Hepatocyte (in vitro differentiated cells): Measurements from ENCODE around the gene P4HB.
A peak's percentile ranks its signal among the peaks of the same experiment; 100 is the strongest.

Source experiments
- EZH2 ChIP-seq: fragments of 200-600 bp; sonication (generic); IDR thresholded peaks from 2 replicates; pipeline ENCODE4 v1.6.1; 2016; ENCODE audit warnings: antibody characterized with exemption, mild to moderate bottlenecking, borderline replicate concordance
- TF ChIP-seq, protein P1 (sequence below): fragments of 200-600 bp; sonication (generic); IDR thresholded peaks from 2 replicates; pipeline ENCODE4 v1.5.1; 2016; ENCODE audit warnings: antibody characterized with exemption, mild to moderate bottlenecking; ENCODE audit not compliant: poor library complexity

DNA sequence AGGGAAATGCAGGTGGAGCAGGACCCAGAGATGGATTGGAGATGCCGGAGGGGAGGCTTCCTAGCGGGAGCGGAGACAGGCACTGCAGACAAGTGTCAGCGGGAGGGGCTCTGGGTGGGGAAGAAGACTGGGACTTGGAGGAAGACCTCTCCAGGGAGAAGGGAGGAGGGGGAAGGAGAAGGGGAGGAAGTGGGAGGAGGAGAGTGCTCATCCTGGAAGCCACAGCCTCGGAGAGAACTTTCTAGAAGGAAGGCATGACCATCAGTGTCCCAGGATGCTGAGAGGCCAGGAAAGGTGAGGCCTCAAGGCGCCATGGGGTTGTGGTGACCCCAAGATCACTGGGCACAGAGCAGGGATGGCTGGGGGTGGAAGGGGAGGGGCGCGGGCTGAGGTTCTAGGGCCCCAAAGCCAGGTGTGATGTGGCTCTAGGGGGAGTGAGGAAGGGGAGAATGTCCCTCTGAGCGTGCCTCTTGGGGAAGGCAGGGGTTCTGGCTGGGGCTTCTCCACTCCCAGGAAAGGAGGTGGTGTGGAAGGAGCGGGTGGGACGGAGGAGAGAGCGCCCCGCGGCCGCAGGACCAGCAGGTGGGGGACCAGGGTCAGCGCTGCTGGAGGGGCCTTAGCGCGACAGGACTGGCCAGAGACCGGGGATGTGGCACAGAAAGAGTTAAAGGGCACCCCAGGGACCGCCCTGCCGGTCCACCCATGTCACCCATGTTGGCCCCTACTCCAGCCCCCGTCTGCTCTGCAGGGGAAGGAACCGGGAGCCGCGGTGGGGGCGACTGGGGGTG lies 57.3 kb downstream of the P4HB start:
- TF ChIP-seq, protein P1, sequence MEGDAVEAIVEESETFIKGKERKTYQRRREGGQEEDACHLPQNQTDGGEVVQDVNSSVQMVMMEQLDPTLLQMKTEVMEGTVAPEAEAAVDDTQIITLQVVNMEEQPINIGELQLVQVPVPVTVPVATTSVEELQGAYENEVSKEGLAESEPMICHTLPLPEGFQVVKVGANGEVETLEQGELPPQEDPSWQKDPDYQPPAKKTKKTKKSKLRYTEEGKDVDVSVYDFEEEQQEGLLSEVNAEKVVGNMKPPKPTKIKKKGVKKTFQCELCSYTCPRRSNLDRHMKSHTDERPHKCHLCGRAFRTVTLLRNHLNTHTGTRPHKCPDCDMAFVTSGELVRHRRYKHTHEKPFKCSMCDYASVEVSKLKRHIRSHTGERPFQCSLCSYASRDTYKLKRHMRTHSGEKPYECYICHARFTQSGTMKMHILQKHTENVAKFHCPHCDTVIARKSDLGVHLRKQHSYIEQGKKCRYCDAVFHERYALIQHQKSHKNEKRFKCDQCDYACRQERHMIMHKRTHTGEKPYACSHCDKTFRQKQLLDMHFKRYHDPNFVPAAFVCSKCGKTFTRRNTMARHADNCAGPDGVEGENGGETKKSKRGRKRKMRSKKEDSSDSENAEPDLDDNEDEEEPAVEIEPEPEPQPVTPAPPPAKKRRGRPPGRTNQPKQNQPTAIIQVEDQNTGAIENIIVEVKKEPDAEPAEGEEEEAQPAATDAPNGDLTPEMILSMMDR = no peak
- peak; percentile 45 for TF ChIP-seq EZH2
